GM18505 (cell line): ENCODE data around the gene PLCG1.

Experiments used
- ATAC-seq: cut with Tn5 transposase; IDR thresholded peaks from one replicate; pipeline ENCODE4 v1.9.1; 2021; ENCODE audit not compliant: unreplicated experiment
- POLR2A ChIP-seq: IDR thresholded peaks from 4 replicates; pipeline ENCODE4 v1.6.1; 2011; ENCODE audit warnings: borderline replicate concordance; ENCODE audit not compliant: insufficient read depth, insufficient read length; ENCODE audit errors: extremely low read depth

PLCG1 gene

DNA sequence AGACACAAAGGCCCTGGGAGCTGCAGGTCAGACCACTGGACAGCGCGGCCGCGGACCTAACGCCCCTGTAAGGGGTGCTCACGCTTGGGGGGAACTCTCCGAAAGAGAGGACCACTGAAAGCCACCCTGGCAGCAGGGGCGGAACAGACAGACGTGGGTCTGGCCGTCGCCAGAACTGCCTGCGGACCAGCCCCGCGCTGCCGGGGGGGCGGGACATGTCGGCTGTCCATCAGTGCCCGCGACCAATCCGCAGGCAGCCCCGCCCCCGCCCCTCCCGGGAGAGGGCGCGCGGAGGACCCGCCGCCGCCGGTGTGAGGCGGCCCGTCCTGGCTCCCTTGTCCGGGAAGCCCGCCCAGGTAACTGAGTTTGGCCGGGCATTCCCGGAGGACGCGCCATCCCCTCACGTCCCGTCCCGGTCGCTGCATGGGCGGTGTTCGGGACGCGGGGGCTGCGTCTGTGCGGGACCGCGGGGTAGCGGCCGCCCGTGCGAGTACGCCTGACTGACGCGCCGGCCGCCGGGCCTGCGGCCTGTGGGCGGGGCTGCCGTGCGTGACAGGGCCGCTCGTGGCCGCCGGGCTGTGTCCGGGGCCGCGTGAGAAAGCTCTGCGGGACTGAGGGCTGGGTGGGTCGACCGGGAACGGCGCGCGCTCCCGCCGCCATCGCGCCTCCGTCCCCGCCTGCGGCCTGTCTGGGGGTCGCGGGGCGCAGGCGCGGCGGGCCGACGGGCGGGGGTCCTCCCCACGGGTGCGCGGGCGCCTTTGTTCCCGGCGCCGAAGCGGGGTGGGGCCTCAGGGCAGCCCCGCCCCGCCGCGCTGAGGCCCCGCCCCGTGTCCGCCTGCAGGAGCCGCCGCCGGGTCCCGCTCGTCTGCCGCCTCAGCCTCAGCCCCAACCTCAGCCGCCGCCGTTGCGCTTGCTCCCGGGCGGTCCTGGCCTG lies at the start of gene PLCG1:
Gene PLCG1 (plus strand): TSS at position 864 of the 934 bp plus-strand sequence. CDS start 99 bp downstream, outside the sequence.
- peak; percentile 57 for ATAC-seq
- peak; percentile 60 for TF ChIP-seq POLR2A

DNA sequence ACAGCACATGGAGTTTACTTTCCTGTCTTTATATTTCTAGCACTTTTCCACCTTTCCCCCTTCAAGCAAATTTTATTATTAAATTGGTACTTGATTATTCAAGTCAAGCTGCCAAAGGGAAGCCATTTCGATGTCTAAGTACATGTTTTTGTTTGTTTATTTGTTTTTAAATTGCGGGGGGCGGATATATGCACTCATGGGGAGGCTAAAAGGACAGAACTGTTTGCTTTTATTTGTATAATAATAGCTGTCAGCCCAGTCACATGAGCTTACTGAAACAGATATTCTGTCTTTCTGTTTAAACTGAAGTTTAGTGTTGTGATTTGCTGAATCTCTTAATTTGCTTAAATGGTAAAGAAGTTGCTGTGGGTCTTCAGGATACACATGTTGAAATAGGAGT lies 49.6 kb upstream of the PLCG1 start:
- TF ChIP-seq POLR2A: no peak
- no peak for ATAC-seq

DNA sequence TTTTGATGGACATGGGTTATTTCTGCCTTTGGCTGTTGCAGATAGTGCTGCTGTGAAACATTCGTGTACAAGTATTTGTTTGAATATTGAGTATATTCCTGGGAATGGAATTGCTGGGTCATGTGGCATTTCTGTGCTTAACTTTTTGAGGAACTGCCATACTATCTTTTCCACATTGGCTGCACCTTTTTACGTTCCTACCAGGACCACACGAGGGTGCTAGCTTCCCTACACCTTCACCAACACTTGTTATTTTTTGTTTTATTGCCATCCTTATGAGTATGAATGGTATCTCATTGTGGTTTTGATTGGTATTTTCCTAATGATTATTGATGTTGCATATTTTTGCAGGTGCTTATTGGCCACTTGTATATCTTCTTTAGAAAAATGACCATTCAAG lies 47.8 kb upstream of the PLCG1 start:
- TF ChIP-seq POLR2A: no peak
- no peak for ATAC-seq

DNA sequence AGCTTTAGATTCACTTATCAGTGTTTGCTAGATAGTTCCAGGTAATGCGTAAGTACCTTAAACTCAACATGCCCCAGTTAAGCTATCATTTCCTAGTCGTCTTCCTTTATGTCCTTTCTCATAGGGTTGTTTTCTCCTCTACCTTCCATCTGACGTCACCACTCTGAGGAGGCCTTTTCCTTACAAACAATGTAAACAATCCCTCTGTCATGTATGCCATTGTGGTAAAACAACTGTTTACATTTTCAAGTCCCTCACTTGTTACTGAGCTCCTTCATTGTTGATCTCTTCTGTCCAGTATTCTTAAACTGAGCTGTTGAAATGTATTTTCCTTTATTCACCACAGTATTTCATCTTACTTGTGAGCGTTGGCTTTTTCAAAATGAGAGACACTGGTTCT lies 45.4 kb upstream of the PLCG1 start:
- no peak for TF ChIP-seq POLR2A
- no peak for ATAC-seq

DNA sequence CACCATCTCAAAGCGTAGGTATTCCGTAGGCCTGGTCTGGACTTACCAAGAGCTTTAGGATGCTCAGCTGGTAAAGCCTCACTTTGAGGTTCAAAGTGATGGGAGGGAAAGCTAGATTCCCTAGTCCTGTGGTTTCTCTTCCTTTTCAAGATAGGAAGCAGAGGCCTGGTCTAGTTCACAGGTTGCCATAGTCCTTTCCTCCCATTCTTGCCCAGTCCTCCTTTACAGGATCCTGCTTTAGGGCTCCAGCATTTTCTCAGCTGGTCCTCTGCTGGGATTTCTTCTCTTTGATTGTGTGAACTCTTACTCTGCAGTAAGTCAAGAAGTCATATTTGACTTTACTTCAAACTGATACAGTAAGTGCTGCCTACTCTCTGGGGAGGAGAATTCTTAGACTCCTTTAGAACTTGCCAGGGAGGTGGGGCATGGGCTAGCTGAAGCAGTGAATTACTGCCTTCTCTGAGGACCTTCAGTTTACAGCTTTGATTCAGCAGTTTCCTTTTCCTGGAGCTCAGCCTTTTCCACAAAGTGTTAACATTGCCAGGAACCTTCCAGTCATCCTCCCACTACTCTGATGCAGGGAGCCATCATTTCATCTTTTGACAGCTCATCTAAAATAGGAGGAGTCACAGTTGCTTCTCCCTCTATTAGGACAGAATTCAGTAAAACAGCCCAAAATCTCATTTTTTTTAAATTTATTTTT lies 42.8 kb upstream of the PLCG1 start:
- no peak for TF ChIP-seq POLR2A
- no peak for ATAC-seq

DNA sequence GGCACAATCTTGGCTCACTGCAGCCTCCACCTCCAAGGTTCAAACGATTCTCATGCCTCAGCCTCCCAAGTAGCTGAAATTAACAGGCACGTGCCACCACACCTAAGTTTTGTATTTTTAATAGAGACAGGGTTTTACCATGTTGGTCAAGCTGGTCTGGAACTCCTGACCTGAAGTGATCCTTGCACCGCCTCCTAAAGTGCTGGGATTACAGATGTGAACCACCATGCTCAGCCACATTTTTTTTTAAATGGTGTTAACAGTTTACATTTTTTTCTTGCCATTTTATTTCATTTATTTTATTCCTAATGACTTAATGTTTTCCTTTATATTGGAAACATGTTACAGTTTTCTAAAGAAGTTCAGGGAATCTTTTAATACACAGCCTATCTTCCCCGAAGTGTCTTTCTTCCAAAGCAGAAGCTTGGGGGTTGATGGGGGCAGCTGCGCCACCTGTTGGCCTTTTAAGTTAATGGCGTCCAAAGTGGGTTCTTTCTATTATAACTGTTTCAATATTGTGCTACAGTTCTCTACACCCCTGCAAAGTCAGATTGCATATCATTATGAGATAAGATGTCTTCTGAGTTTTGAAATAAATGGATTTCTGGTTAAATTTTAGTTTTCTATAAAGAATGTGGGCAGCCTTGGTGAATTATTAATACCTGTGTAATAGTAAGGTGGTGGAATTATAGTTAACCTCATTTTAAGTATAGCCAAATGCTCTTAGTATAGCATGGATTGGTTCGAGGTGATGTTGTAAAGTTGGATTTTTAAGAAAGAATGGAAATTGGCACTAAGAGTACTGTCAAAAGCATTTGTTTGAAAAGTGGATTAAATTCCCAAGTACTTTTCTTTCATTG lies 42.0 kb upstream of the PLCG1 start:
- no peak for TF ChIP-seq POLR2A
- no peak for ATAC-seq

DNA sequence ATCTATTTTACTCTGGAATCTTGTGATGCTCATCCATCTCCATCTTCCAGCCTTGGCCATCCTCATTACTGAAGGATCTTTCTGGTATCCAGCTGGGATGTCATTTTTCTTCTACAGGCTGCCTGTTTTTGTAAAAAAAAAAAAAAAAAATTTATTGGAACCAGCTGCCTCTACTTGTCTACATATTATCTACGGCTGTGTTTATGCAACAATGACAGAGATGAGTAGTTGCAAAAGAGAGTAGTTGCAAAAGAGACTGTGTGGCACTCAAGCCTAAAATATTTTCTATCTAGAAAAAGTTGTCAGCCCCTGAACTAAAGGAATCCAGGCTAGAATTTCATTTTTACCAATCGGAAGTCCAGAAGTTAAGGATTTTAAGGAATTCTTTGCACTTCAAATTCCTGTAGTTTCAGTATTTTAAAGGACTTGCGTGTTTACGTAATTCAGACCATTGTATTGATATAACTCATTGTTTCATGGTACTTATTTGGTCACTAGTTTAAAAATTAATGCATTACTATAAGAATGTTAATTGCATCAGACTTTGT lies 38.6 kb upstream of the PLCG1 start:
- TF ChIP-seq POLR2A: no peak

DNA sequence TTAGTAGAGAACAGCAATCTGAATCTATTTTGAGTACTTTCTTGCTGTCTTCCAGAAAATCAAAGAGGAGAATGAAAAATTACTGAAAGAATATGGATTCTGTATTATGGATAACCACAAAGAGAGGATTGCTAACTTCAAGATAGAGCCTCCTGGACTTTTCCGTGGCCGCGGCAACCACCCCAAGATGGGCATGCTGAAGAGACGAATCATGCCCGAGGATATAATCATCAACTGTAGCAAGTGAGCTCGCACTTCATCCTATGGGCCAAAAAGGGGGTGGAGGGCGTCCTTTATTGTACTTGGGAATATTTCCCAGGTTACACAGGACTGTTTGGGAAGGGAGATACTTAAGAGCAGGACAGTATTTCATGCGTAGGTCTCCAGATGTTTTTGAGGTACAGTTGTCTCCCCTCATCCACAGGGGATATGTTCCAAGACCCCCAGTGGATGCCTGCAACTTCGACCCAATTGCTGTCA lies 37.3 kb upstream of the PLCG1 start:
- no peak for ATAC-seq
- TF ChIP-seq POLR2A: no peak

More for the DNA sequence above, 38.6 kb upstream of the PLCG1 start:
- no peak for ATAC-seq

DNA sequence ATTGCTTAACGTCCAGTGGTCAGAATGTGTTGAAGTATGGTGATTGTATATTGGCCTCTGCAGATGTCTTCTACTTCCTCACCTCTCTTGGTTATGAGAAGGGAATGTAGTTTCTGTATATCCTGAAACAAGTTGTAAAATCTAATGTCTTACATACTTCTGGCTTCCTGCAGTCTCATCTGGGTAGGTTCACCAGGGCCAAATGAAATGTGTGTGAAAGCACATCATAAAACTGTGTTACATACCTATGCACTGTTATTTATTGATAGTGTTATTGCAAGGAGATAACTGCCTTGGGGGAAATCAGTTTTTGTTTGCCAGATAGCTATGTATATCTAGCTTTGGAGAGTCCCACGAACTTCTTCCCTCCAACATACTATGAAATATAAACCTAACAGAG lies 35.7 kb upstream of the PLCG1 start:
- ATAC-seq: no peak
- no peak for TF ChIP-seq POLR2A

DNA sequence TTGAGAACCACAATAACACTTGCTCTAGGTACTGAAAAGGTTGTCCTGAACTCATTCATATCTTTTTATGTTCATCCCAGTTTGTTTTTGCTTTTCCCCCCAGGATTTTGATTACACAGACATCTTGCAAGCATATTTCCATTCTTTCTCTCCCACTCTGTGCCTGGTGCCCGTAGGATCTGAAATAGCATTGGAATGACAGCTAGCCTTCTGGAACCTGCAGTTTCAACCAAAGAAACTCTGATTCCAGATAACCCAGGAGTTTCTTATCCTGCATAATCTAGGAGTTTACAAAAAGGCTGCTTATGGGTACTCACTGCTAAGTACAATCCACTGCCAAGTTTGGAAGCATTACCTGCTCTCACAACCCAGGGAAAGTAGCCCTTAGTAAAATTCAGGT lies 28.8 kb upstream of the PLCG1 start:
- no peak for TF ChIP-seq POLR2A
- no peak for ATAC-seq

DNA sequence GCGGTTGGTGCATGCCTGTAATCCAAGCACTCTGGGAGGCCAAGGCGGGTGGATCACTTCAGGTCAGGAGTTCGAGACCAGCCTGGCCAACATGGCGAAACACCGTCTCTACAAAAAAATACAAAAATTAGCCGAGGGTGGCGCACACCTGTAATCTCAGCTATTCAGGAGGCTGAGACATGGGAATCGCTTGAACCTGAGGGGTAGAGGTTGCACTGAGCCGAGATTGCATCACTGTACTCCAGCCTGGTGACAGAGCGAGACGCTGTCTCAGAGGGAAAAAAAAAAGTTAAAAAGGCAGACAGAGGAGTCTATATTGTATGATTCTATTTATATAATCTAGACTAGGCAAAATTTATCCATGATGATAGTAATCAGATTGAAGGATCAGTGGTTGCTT lies 27.3 kb upstream of the PLCG1 start:
- no peak for ATAC-seq
- no peak for TF ChIP-seq POLR2A

DNA sequence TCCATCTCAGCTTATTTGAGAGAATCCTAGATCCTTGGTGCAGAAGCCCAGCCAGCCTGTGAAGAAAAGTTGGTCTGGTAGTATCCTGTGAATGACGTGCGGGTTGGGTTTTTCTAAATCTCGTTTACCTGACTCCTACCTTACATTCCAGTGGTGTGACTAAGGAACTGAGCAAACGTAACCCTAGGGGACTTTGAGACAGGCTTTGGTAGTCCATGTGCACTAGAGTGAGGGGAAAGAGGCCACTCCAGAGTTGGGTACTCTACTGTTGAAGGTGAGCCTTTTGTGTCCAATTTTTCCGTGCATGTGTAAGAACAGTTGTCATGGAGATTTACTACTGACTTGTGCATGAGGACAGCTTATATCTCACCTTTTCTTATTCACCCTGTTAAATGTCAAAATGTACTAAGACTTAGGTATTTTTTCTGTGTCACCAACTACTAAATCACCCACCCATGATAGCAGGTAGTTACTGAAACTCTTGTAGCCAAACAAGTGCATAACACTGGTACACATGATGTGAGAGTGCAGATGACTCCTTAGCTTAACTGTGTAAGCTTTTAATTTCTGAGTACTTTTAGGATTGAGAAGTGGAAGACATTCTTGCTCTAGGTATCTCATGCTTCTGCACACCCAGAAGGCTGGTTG lies 26.3 kb upstream of the PLCG1 start:
- TF ChIP-seq POLR2A: no peak
- ATAC-seq: no peak
